Vagina (tissue), 2 donors: Measurements from ENCODE around the gene ATXN1.

Experiments used
- POLR2A ChIP-seq, 2 donors: fragments of 450-650 bp; IDR thresholded peaks; one replicate each; pipeline ENCODE4 v1.6.1; 2017; ENCODE audit warnings: antibody characterized with exemption in 2 of 2, mild to moderate bottlenecking in 2 of 2, moderate library complexity in 2 of 2
- POLR2AphosphoS5 ChIP-seq, 2 donors: sonication (generic); formaldehyde crosslinking; IDR thresholded peaks; one replicate each; pipeline ENCODE4 v1.9.0; 2017; ENCODE audit warnings: antibody characterized with exemption in 2 of 2, mild to moderate bottlenecking in 2 of 2, low read depth in 1 of 2; ENCODE audit not compliant: insufficient read depth in 1 of 2
- TF ChIP-seq, protein P1 (sequence below), 3 experiments: fragments of 450-650 bp in 2 of 3; fragments of 200-600 bp in 1 of 3; sonication (generic) in 1 of 3; IDR thresholded peaks; one replicate each; pipeline ENCODE4 v1.5.1; 2017 to 2019; ENCODE audit warnings: antibody characterized with exemption in 3 of 3, mild to moderate bottlenecking in 2 of 3, moderate library complexity in 2 of 3

GRCh38 chr6:16684896-16685554 lies 76.2 kb downstream of the ATXN1 start:
- TF ChIP-seq, protein P1, sequence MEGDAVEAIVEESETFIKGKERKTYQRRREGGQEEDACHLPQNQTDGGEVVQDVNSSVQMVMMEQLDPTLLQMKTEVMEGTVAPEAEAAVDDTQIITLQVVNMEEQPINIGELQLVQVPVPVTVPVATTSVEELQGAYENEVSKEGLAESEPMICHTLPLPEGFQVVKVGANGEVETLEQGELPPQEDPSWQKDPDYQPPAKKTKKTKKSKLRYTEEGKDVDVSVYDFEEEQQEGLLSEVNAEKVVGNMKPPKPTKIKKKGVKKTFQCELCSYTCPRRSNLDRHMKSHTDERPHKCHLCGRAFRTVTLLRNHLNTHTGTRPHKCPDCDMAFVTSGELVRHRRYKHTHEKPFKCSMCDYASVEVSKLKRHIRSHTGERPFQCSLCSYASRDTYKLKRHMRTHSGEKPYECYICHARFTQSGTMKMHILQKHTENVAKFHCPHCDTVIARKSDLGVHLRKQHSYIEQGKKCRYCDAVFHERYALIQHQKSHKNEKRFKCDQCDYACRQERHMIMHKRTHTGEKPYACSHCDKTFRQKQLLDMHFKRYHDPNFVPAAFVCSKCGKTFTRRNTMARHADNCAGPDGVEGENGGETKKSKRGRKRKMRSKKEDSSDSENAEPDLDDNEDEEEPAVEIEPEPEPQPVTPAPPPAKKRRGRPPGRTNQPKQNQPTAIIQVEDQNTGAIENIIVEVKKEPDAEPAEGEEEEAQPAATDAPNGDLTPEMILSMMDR (IDR thresholded peaks at IDR 0.05) = no peak
- TF ChIP-seq POLR2AphosphoS5 (IDR thresholded peaks at IDR 0.05; ENCODE audit: insufficient read depth in 1 of 2, low read depth in 1 of 2) (no peak), POLR2A (IDR thresholded peaks at IDR 0.05) (no peak)
